Spleen (tissue), 7 donors: ENCODE data around the gene CACNA1C.

ENCODE experiments used
- POLR2A ChIP-seq, 3 donors: fragments of 450-650 bp; IDR thresholded peaks; one replicate each; pipeline ENCODE4 v1.5.1; 2017; ENCODE audit warnings: antibody characterized with exemption in 3 of 3, mild to moderate bottlenecking in 1 of 3
- POLR2AphosphoS5 ChIP-seq, 3 donors: sonication (generic); formaldehyde crosslinking; IDR thresholded peaks; one replicate each; pipeline ENCODE4 v1.5.1; 2017; ENCODE audit warnings: antibody characterized with exemption in 3 of 3
- TF ChIP-seq, protein P1 (sequence below), 11 experiments: fragments of 200-600 bp in 7 of 11; fragments of 450-650 bp in 4 of 11; sonication (generic) in 4 of 11; IDR thresholded peaks in 8 of 11; conservative IDR thresholded peaks in 3 of 11; 1 replicate in 7 of 11; 2 replicates in 4 of 11; pipeline versions ENCODE4 v1.4.0 to v1.8.0; 2016 to 2021; ENCODE audit warnings: antibody characterized with exemption in 11 of 11, inconsistent platforms in 4 of 11, mild to moderate bottlenecking in 1 of 11
- donor health status: DM: no; HTN: no; CAD: no; lungs with moderate emphysema.
- donor health status: DM: no; HTN: no; CAD: no.
- donor health status: DM: no; HTN: no; CAD: no.

DNA sequence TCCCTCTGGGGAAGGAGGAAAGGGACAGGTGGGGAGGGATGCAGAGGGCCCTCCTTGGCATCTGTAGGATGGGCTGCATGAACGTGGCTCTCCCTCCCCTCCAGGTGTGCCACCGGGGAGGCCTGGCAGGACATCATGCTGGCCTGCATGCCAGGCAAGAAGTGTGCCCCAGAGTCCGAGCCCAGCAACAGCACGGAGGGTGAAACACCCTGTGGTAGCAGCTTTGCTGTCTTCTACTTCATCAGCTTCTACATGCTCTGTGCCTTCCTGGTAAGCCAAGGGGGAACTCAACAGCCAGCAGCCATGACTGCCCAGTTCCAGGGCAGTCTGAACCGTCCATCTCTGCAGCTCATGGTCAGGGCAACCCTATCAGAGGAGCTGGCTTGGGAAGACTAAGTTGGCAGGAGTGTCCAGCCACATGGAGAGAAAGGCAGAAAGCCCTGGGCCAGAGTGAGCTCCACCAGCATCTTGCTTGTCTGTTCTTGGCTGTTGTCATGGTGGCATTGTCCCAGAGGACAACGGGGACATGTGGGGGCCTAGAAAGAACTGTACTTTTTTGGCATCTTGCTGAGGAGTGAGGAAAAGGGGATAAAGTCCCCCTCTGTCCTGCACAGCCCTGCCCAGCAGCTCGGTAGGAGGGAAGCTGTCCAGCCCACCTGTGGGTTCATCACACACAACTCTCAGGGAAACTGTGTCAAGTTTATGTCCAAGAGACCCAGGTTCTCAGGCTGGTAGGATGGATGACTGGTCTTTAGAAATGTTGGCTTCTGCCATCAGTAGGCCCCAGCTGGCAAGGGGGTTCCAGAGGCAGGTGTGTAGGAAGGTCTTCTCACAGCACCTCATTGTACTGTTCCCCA, 612.2 kb downstream of the CACNA1C start:
- TF ChIP-seq, protein P1, sequence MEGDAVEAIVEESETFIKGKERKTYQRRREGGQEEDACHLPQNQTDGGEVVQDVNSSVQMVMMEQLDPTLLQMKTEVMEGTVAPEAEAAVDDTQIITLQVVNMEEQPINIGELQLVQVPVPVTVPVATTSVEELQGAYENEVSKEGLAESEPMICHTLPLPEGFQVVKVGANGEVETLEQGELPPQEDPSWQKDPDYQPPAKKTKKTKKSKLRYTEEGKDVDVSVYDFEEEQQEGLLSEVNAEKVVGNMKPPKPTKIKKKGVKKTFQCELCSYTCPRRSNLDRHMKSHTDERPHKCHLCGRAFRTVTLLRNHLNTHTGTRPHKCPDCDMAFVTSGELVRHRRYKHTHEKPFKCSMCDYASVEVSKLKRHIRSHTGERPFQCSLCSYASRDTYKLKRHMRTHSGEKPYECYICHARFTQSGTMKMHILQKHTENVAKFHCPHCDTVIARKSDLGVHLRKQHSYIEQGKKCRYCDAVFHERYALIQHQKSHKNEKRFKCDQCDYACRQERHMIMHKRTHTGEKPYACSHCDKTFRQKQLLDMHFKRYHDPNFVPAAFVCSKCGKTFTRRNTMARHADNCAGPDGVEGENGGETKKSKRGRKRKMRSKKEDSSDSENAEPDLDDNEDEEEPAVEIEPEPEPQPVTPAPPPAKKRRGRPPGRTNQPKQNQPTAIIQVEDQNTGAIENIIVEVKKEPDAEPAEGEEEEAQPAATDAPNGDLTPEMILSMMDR (IDR thresholded peaks at IDR 0.05 in 8 of 11, conservative IDR thresholded peaks at IDR 0.05 in 3 of 11), result no peak
- no peak for TF ChIP-seq POLR2A (IDR thresholded peaks at IDR 0.05)
- no peak for TF ChIP-seq POLR2AphosphoS5 (IDR thresholded peaks at IDR 0.05)
